A549 treated with DMSO at 1 μM for 4 hours (cell line): ENCODE data around the gene SOX1. TPM values are rescaled to one million over a fixed set of nuclear protein-coding genes. Genes with fewer than 3 reads are reported as not detected.

Experiments used
- total RNA-seq: library from RNA; stranded (reverse); fragments of 200-300 nt; extraction: Qiagen RNA extraction; gene quantifications from 5 replicates; pipeline ENCODE4 v1.2.3, GENCODE V29; 2022; ENCODE audit warnings: low read depth

Gene SOX1
- total RNA-seq: not detected in 5 replicates

DNA sequence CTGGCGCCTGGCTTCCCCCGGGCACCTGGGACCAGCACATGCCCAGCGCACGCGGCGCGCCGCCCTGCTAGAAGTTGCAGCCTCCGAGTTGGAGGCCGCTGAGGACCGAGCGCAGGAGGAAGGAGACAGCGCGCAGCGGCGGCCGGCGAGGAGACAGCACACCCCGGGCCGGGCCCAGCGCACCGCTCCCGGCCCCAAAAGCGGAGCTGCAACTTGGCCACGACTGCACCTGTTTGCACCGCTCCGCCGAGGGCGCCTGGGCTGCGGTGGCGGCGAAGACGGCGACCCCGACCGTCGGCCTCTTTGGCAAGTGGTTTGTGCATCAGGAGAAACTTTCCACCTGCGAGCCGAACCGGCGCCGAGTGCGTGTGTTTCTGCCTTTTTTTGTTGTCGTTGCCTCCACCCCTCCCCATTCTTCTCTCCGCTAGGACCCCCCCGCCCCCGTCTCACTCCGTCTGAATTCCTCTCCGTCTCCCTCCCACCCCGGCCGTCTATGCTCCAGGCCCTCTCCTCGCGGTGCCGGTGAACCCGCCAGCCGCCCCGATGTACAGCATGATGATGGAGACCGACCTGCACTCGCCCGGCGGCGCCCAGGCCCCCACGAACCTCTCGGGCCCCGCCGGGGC lies at the start of gene SOX1:
Gene SOX1, plus strand, starts transcription at position 34 of the 626 bp plus-strand sequence. Its CDS starts 510 bp downstream, at position 544.

